GM23338 (cell line): ENCODE measurements around the gene CACNA1S. TPM values are rescaled to one million over a fixed set of nuclear protein-coding genes. Genes with fewer than 3 reads are reported as not detected.

Source experiments
- ATAC-seq: fragments of 200-7000 bp; cut with Tn5 transposase; 3 replicates; pipeline ENCODE4 v1.9.1; 2020
- DNase-seq: peaks from one replicate; pipeline ENCODE4 v3.0.0-alpha.2; 2015; ENCODE audit warnings: low spot score
- H2AFZ ChIP-seq: fragments of 200-600 bp; sonication (generic); 2 replicates; pipeline ENCODE4 v1.8.0; 2016; ENCODE audit warnings: antibody characterized with exemption, mild to moderate bottlenecking, moderate library complexity
- H3F3A ChIP-seq: fragments of 200-600 bp; sonication (generic); replicated peaks from 2 replicates; pipeline ENCODE4 v1.8.0; 2017; ENCODE audit warnings: antibody characterized with exemption, mixed run types, low read depth
- H3K27ac ChIP-seq: fragments of 200-600 bp; sonication (generic); 2 replicates; pipeline ENCODE4 v1.6.1; 2016; ENCODE audit warnings: low read depth
- H3K27me3 ChIP-seq: fragments of 200-600 bp; sonication (generic); 2 replicates; pipeline ENCODE4 v1.8.0; 2016; ENCODE audit warnings: mild to moderate bottlenecking, mixed run types, moderate library complexity; ENCODE audit not compliant: insufficient read depth
- H3K36me3 ChIP-seq: fragments of 200-600 bp; sonication (generic); 2 replicates; pipeline ENCODE4 v1.8.0; 2016; ENCODE audit warnings: mild to moderate bottlenecking; ENCODE audit not compliant: insufficient read depth
- H3K4me1 ChIP-seq: fragments of 200-600 bp; sonication (generic); 2 replicates; pipeline ENCODE4 v1.8.0; 2016; ENCODE audit warnings: mild to moderate bottlenecking, moderate library complexity; ENCODE audit not compliant: insufficient read depth
- H3K4me2 ChIP-seq: fragments of 200-600 bp; sonication (generic); 2 replicates; pipeline ENCODE4 v1.7.1; 2017; ENCODE audit warnings: mixed run types
- H3K4me3 ChIP-seq: fragments of 200-600 bp; sonication (generic); 2 replicates; pipeline ENCODE4 v1.6.1; 2016; ENCODE audit warnings: mixed run types
- H3K79me2 ChIP-seq: fragments of 200-600 bp; sonication (generic); replicated peaks from 2 replicates; pipeline ENCODE4 v1.8.0; 2017; ENCODE audit warnings: mild to moderate bottlenecking; ENCODE audit not compliant: insufficient read depth
- H3K9me2 ChIP-seq: fragments of 200-600 bp; sonication (generic); 2 replicates; pipeline ENCODE4 v1.8.0; 2017; ENCODE audit not compliant: insufficient read depth
- H4K20me1 ChIP-seq: fragments of 200-600 bp; sonication (generic); replicated peaks from 2 replicates; pipeline ENCODE4 v1.8.0; 2017; ENCODE audit warnings: mild to moderate bottlenecking; ENCODE audit not compliant: insufficient read depth
- H3K27ac Mint-ChIP-seq: 2 replicates; pipeline ENCODE4 v1.8.0; 2020; ENCODE audit warnings: inconsistent platforms, mild to moderate bottlenecking, moderate library complexity, mixed read lengths
- H3K27me3 Mint-ChIP-seq: 3 replicates; pipeline ENCODE4 v1.8.0; 2022; ENCODE audit warnings: low read depth, mild to moderate bottlenecking, moderate library complexity, mixed read lengths, inconsistent platforms; ENCODE audit not compliant: insufficient read depth, poor library complexity
- H3K36me3 Mint-ChIP-seq: 3 replicates; pipeline ENCODE4 v1.8.0; 2021; ENCODE audit warnings: low read depth, mild to moderate bottlenecking, inconsistent platforms, moderate library complexity, mixed read lengths
- H3K4me1 Mint-ChIP-seq: 3 replicates; pipeline ENCODE4 v1.8.0; 2020; ENCODE audit warnings: mild to moderate bottlenecking, inconsistent platforms, mixed read lengths
- H3K4me3 Mint-ChIP-seq: 3 replicates; pipeline ENCODE4 v1.8.0; 2021; ENCODE audit warnings: moderate library complexity, mild to moderate bottlenecking, inconsistent platforms, mixed read lengths
- H3K9me3 Mint-ChIP-seq: 3 replicates; pipeline ENCODE4 v1.8.0; 2020; ENCODE audit warnings: moderate library complexity, mild to moderate bottlenecking, inconsistent platforms, mixed read lengths
- CREB1 ChIP-seq: fragments of 250-450 bp; sonication (Bioruptor Pico); IDR thresholded peaks from 2 replicates; pipeline ENCODE4 v1.5.0; 2020; ENCODE audit warnings: low read depth, mild to moderate bottlenecking, moderate library complexity
- REST ChIP-seq: IDR thresholded peaks from one replicate; pipeline ENCODE4 v1.6.1; 2018; ENCODE audit warnings: antibody characterized with exemption; ENCODE audit not compliant: unreplicated experiment
- STAT1 ChIP-seq: IDR thresholded peaks from one replicate; pipeline ENCODE4 v1.6.1; 2016; ENCODE audit warnings: antibody characterized with exemption; ENCODE audit not compliant: unreplicated experiment
- ZNF331 ChIP-seq: fragments of 250-450 bp; sonication (Bioruptor Pico); IDR thresholded peaks from 2 replicates; pipeline ENCODE4 v1.5.0; 2020; ENCODE audit warnings: low read depth, mild to moderate bottlenecking, moderate library complexity
- ZNF462 ChIP-seq: fragments of 250-450 bp; sonication (Bioruptor Pico); IDR thresholded peaks from 2 replicates; pipeline ENCODE4 v1.5.0; 2020; ENCODE audit warnings: mild to moderate bottlenecking, moderate library complexity
- polyA plus RNA-seq: library from polyadenylated mRNA; unstranded; fragments of >200 nt; fragmentation: Nextera tagmentation; extraction: Ambion mirVana; gene quantifications from 2 replicates; pipeline ENCODE4 v1.2.1, GENCODE V29; 2016
- total RNA-seq: library from RNA; depleted of rRNA; stranded (reverse); fragments of >200 nt; shearing (Covaris generic); gene quantifications from 2 replicates; pipeline ENCODE4 v1.2.3, GENCODE V29; 2014
- TF ChIP-seq, protein P1 (sequence below): IDR thresholded peaks from 2 replicates; pipeline ENCODE4 v1.6.1; 2016; ENCODE audit warnings: antibody characterized with exemption

Gene CACNA1S
- total and polyA plus RNA-seq, 2 experiments from 2014 or later: 0.03 TPM; not detected in 1

DNA sequence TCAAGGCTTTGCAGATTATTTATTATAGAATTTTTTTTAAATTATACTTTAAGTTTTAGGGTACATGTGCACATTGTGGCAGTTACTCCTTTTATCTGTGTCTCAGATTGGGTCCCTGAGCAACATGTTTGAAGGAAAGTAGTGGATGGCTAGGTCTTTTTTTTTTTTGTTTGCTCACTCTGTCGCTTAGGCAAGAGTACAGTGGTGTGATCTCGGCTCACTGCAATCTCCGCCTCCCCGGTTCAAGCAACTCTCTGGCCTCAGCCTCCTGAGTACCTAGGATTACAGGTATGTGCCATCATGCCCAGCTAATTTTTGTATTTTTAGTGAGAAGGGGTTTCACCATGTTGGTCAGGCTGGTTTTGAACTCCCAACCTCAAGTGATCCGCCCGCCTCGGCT, 49.1 kb downstream of the CACNA1S start (continued):
- TF ChIP-seq ZNF331 (CRISPR knock-in tag): no peak
- no peak for TF ChIP-seq ZNF462
- no peak for TF ChIP-seq STAT1
- no peak for TF ChIP-seq CREB1 (CRISPR knock-in tag)

DNA sequence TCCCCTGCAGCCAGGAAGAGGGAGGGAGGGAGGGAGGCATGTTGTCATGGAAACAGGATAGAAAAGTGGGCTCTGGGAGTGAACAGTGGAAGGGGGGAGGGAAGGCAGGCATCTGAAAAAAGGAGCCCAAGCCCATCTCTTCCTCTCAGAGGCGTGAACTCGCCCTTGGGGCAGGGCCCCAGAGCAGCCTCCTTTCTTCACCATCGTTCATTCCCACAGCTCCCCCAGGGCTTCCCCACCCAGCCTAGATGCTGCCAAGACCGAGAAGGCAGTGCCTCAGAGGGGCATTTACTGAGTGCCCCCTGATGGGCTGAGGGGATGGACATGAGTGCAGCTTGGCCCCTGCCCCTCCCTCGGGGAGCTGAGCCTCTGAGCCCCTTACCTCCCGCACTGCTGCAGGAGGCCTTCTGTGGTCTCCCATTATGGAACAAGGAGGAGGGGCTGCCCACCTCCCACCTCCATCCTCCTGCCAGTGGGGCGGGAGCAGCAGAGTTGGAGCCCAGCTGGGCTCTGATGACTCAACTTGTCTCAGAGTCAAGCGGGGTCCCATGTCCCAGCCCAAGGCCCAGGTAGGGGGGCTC, 49.6 kb downstream of the CACNA1S start:
- Histone ChIP-seq H3K27me3 (no peaks in the 10 kb centered on the region), H4K20me1 (no peaks in the 10 kb centered on the region), H3K4me2 (no peak overlapping the region), H3K27ac (no peak overlapping the region), H3K79me2 (no peaks in the 10 kb centered on the region), H3K4me3 (no peak overlapping the region), H3K36me3 (no peaks in the 10 kb centered on the region), H3F3A (no peaks in the 10 kb centered on the region), H3K9me2 (peaks cover 10% of the 10 kb centered on the region), H2AFZ (no peak overlapping the region), H3K4me1 (peaks cover 10% of the 10 kb centered on the region)
- ATAC-seq: peak; percentile 48
- H3K4me1 Mint-ChIP-seq: peaks cover 18% of the 10 kb centered on the region
- H3K9me3 Mint-ChIP-seq: peaks cover 2% of the 10 kb centered on the region; the same call in 2 of the 3 replicates
- H3K4me3 Mint-ChIP-seq: no peak overlapping the region
- no peaks in the 10 kb centered on the region for H3K36me3 Mint-ChIP-seq
- peaks cover 5% of the 10 kb centered on the region for H3K27me3 Mint-ChIP-seq
- DNase-seq: peak; percentile 37
- H3K27ac Mint-ChIP-seq: no peak overlapping the region
- no peak for TF ChIP-seq REST
- TF ChIP-seq, protein P1, sequence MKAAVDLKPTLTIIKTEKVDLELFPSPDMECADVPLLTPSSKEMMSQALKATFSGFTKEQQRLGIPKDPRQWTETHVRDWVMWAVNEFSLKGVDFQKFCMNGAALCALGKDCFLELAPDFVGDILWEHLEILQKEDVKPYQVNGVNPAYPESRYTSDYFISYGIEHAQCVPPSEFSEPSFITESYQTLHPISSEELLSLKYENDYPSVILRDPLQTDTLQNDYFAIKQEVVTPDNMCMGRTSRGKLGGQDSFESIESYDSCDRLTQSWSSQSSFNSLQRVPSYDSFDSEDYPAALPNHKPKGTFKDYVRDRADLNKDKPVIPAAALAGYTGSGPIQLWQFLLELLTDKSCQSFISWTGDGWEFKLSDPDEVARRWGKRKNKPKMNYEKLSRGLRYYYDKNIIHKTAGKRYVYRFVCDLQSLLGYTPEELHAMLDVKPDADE: no peak
